Stomach smooth muscle (tissue), 2 donors: Measurements from ENCODE around the gene OSBPL6.
"Not testable (repeated sequence)": the region's sequence is repeated elsewhere in the genome, so short reads cannot be mapped to it uniquely, and the experiment has no call there.

ENCODE experiments used
- H3K27ac ChIP-seq: one replicate; pipeline ENCODE4 v1.7.0; 2013; ENCODE audit warnings: mild to moderate bottlenecking, low read length, inconsistent platforms
- H3K27me3 ChIP-seq, 2 donors: one replicate each; pipeline ENCODE4 v1.7.0; 2013; ENCODE audit warnings: low read length in 2 of 2; ENCODE audit not compliant: insufficient read depth in 2 of 2, control insufficient read depth in 1 of 2
- H3K36me3 ChIP-seq, 2 donors: one replicate each; pipeline ENCODE4 v1.7.0; 2013; ENCODE audit warnings: low read length in 2 of 2; ENCODE audit not compliant: control insufficient read depth in 2 of 2, insufficient read depth in 2 of 2
- H3K4me1 ChIP-seq: one replicate; pipeline ENCODE4 v1.7.0; 2013; ENCODE audit warnings: low read length; ENCODE audit not compliant: control insufficient read depth, insufficient read depth
- H3K4me3 ChIP-seq, 2 donors: one replicate each; pipeline ENCODE4 v1.7.0; 2013; ENCODE audit warnings: low read length in 2 of 2
- H3K9ac ChIP-seq, 2 donors: one replicate each; pipeline ENCODE4 v1.7.0; 2013; ENCODE audit warnings: low read length in 2 of 2, mild to moderate bottlenecking in 1 of 2
- H3K9me3 ChIP-seq, 2 donors: one replicate each; pipeline ENCODE4 v1.7.0; 2013; ENCODE audit warnings: low read length in 2 of 2; ENCODE audit not compliant: control insufficient read depth in 2 of 2
- donor health status: healthy.
- donor health status: Pancreatic carcinoma.

Gene OSBPL6

GRCh38 chr2:178350051-178350450 lies 155.7 kb downstream of the OSBPL6 start:
- Histone ChIP-seq H3K27ac (no peak overlapping the region), H3K4me1 (no peaks in the 10 kb centered on the region), H3K36me3 (peaks cover 0 to 5% of the 10 kb centered on the region in 2 donors), H3K9me3 (no peaks in the 10 kb centered on the region), H3K27me3 (no peaks in the 10 kb centered on the region), H3K4me3 (no peak overlapping the region), H3K9ac (no peak overlapping the region)

- H3K4me3 ChIP-seq, H3K36me3 ChIP-seq, H3K4me1 ChIP-seq, H3K9ac ChIP-seq, H3K9me3 ChIP-seq, H3K27ac ChIP-seq, H3K27me3 ChIP-seq: not testable (repeated sequence)
Observed at GRCh38 chr2:178357704-178358103, 163.4 kb downstream of the OSBPL6 start.

- Histone ChIP-seq H3K9ac (no peak overlapping the region), H3K9me3 (peaks cover 0 to 3% of the 10 kb centered on the region in 2 donors), H3K27me3 (no peaks in the 10 kb centered on the region), H3K4me3 (no peak overlapping the region), H3K4me1 (no peaks in the 10 kb centered on the region), H3K36me3 (no peaks in the 10 kb centered on the region), H3K27ac (no peak overlapping the region)
Observed at GRCh38 chr2:178359192-178359912, 165.0 kb downstream of the OSBPL6 start.

- H3K27ac ChIP-seq: no peak overlapping the region
- no peaks in the 10 kb centered on the region for H3K4me1 ChIP-seq
- H3K27me3 ChIP-seq: no peaks in the 10 kb centered on the region
- peaks cover 0 to 3% of the 10 kb centered on the region in 2 donors for H3K9me3 ChIP-seq
- no peaks in the 10 kb centered on the region for H3K36me3 ChIP-seq
- no peak overlapping the region for H3K9ac ChIP-seq
- no peak overlapping the region for H3K4me3 ChIP-seq
Observed at GRCh38 chr2:178361588-178361987, 167.3 kb downstream of the OSBPL6 start.

GRCh38 chr2:178363252-178363651 lies 168.9 kb downstream of the OSBPL6 start:
- Histone ChIP-seq H3K36me3 (no peaks in the 10 kb centered on the region), H3K27me3 (no peaks in the 10 kb centered on the region), H3K9ac (no peak overlapping the region), H3K9me3 (no peaks in the 10 kb centered on the region), H3K4me3 (no peak overlapping the region), H3K27ac (no peak overlapping the region), H3K4me1 (no peaks in the 10 kb centered on the region)

GRCh38 chr2:178365116-178365515 lies 170.8 kb downstream of the OSBPL6 start:
- Histone ChIP-seq H3K4me1 (no peaks in the 10 kb centered on the region), H3K36me3 (no peaks in the 10 kb centered on the region), H3K27ac (no peak overlapping the region), H3K27me3 (no peaks in the 10 kb centered on the region), H3K9ac (no peak overlapping the region), H3K4me3 (no peak overlapping the region), H3K9me3 (no peaks in the 10 kb centered on the region)

GRCh38 chr2:178366412-178366811 lies 172.1 kb downstream of the OSBPL6 start:
- Histone ChIP-seq H3K27me3 (no peaks in the 10 kb centered on the region), H3K4me1 (no peaks in the 10 kb centered on the region), H3K36me3 (no peaks in the 10 kb centered on the region), H3K27ac (no peak overlapping the region), H3K9ac (no peak overlapping the region), H3K9me3 (no peaks in the 10 kb centered on the region), H3K4me3 (no peak overlapping the region)

- Histone ChIP-seq H3K9me3 (no peaks in the 10 kb centered on the region), H3K36me3 (no peaks in the 10 kb centered on the region), H3K4me1 (no peaks in the 10 kb centered on the region), H3K4me3 (no peak overlapping the region), H3K9ac (no peak overlapping the region), H3K27me3 (no peaks in the 10 kb centered on the region), H3K27ac (no peak overlapping the region)
Observed at GRCh38 chr2:178367344-178367743, 173.0 kb downstream of the OSBPL6 start.

GRCh38 chr2:178374865-178375264 lies 180.6 kb downstream of the OSBPL6 start:
- no peaks in the 10 kb centered on the region for H3K27me3 ChIP-seq
- H3K4me1 ChIP-seq: no peaks in the 10 kb centered on the region
- no peak overlapping the region for H3K4me3 ChIP-seq
- H3K36me3 ChIP-seq: peaks cover 0 to 2% of the 10 kb centered on the region in 2 donors
- no peak overlapping the region for H3K27ac ChIP-seq
- H3K9ac ChIP-seq: no peak overlapping the region
- H3K9me3 ChIP-seq: no peaks in the 10 kb centered on the region

- H3K9ac ChIP-seq: no peak overlapping the region
- H3K36me3 ChIP-seq: peaks cover 0 to 2% of the 10 kb centered on the region in 2 donors
- no peak overlapping the region for H3K27ac ChIP-seq
- H3K27me3 ChIP-seq: no peaks in the 10 kb centered on the region
- H3K4me1 ChIP-seq: no peaks in the 10 kb centered on the region
- no peak overlapping the region for H3K4me3 ChIP-seq
- no peaks in the 10 kb centered on the region for H3K9me3 ChIP-seq
Observed at GRCh38 chr2:178377046-178377445, 182.7 kb downstream of the OSBPL6 start.

- Histone ChIP-seq H3K4me3 (no peak overlapping the region), H3K27me3 (no peaks in the 10 kb centered on the region), H3K9me3 (no peaks in the 10 kb centered on the region), H3K4me1 (no peaks in the 10 kb centered on the region), H3K27ac (no peak overlapping the region), H3K36me3 (peaks cover 4 to 8% of the 10 kb centered on the region in 2 donors), H3K9ac (no peak overlapping the region)
Observed at GRCh38 chr2:178379162-178380004, 185.1 kb downstream of the OSBPL6 start.
